Esophagus muscularis mucosa (tissue), 4 donors: Measurements from ENCODE around the gene PPIG. TPM values are rescaled to one million over a fixed set of nuclear protein-coding genes. Genes with fewer than 3 reads are reported as not detected.
"Not testable (repeated sequence)": the region's sequence is repeated elsewhere in the genome, so short reads cannot be mapped to it uniquely, and the experiment has no call there.

Source experiments
- DNase-seq: peaks from one replicate; pipeline ENCODE4 v3.0.0-alpha.2; 2017; ENCODE audit errors: extremely low spot score
- H3K27ac ChIP-seq, 4 donors: fragments of 200-600 bp; sonication (generic); replicated peaks in 1 of 4; 1 replicate in 3 of 4; 2 replicates in 1 of 4; pipeline ENCODE4 v1.5.1; 2016 to 2019; ENCODE audit warnings: mild to moderate bottlenecking in 1 of 4
- H3K27me3 ChIP-seq, 4 donors: fragments of 200-600 bp; sonication (generic); one replicate each; pipeline versions ENCODE4 v1.5.1 to v1.6.0; 2016 to 2019
- H3K36me3 ChIP-seq, 4 donors: fragments of 200-600 bp; sonication (generic); one replicate each; pipeline ENCODE4 v1.5.1; 2016 to 2019
- H3K4me1 ChIP-seq, 4 donors: fragments of 200-600 bp; sonication (generic); one replicate each; pipeline ENCODE4 v1.5.1; 2016 to 2019
- H3K4me3 ChIP-seq, 4 donors: fragments of 200-600 bp; sonication (generic); 1 replicate in 2 of 4; 2 replicates in 2 of 4; pipeline ENCODE4 v1.5.1; 2016 to 2019; ENCODE audit warnings: mild to moderate bottlenecking in 4 of 4, moderate library complexity in 1 of 4
- H3K9me3 ChIP-seq, 4 donors: fragments of 200-600 bp; sonication (generic); 1 replicate in 3 of 4; 2 replicates in 1 of 4; pipeline ENCODE4 v1.5.1; 2016 to 2019
- CTCF ChIP-seq, 3 experiments: fragments of 200-600 bp in 2 of 3; fragments of 450-650 bp in 1 of 3; sonication (generic) in 2 of 3; IDR thresholded peaks; one replicate each; pipeline ENCODE4 v1.5.1; 2017 to 2019; ENCODE audit warnings: antibody characterized with exemption in 3 of 3, mild to moderate bottlenecking in 2 of 3, moderate library complexity in 1 of 3
- EP300 ChIP-seq: sonication (generic); formaldehyde crosslinking; IDR thresholded peaks from one replicate; pipeline ENCODE4 v1.6.1; 2017; ENCODE audit warnings: antibody characterized with exemption
- POLR2A ChIP-seq: fragments of 450-650 bp; IDR thresholded peaks from one replicate; pipeline ENCODE4 v1.6.1; 2017; ENCODE audit warnings: antibody characterized with exemption, moderate library complexity, mild to moderate bottlenecking, low read depth
- POLR2AphosphoS5 ChIP-seq, 2 donors: sonication (generic); formaldehyde crosslinking; IDR thresholded peaks; one replicate each; pipeline ENCODE4 v1.6.1; 2017; ENCODE audit warnings: antibody characterized with exemption in 2 of 2
- WGBS: methylation state at CpG from one replicate; pipeline ENCODE4 v1.1.5; 2018; 5-methylcytosine and 5-hydroxymethylcytosine counted together
- intact Hi-C: fragments of 100-400 bp; cut with DNase I; formaldehyde crosslinking; loops from one replicate; pipeline ENCODE4 v1.15.1; 2023
- total RNA-seq, 4 donors: library from RNA; depleted of rRNA; stranded (reverse); fragments of >200 nt; gene quantifications; one replicate each; pipeline versions ENCODE4 v1.1.0 to v1.2.1, GENCODE V29; 2016

The PPIG gene
- total RNA-seq, result 10 to 100 TPM; 26.5 to 48.6 (median 34.5) TPM

- Histone ChIP-seq H3K4me1 (peaks cover 26 to 35% (median 28%) of the 10 kb centered on the region in 4 donors), H3K27me3 (no peaks in the 10 kb centered on the region), H3K9me3 (no peaks in the 10 kb centered on the region), H3K27ac (peak within 1 kb of the TSS; percentile 94 to 96 (median 95)), H3K36me3 (no peaks in the 10 kb centered on the region), H3K4me3 (peak within 1 kb of the TSS; percentile 68 to 87 (median 77))
- WGBS, result 6% methylated on average over 37 of the region's 49 CpGs
- peak; percentile 98 for DNase-seq
- TF ChIP-seq EP300, result no peak
- TF ChIP-seq POLR2AphosphoS5 (IDR thresholded peaks at IDR 0.05), result peak; percentile 93 to 94
- TF ChIP-seq POLR2A, result peak; percentile 11
- TF ChIP-seq CTCF (IDR thresholded peaks at IDR 0.05), result no peak
- intact Hi-C loops, result loop anchor here (10.0 kb wide), 1 partner anchor 111 kb away; the partner anchor contains the start of genes CFAP210 and PHOSPHO2
Measured at GRCh38 chr2:169584005-169584877, at the start of gene PPIG. Gene PPIG, plus strand, starts transcription at chr2:169584351. Its CDS starts 19,691 bp downstream, at chr2:169604042.

GRCh38 chr2:169539460-169539859, 44.7 kb upstream of the PPIG start:
- H3K9me3 ChIP-seq, H3K4me1 ChIP-seq, H3K27me3 ChIP-seq, H3K4me3 ChIP-seq, DNase-seq, H3K27ac ChIP-seq, intact Hi-C loops: not testable (repeated sequence)
- WGBS, result 96% methylated on average over 2 of the region's 2 CpGs
- H3K36me3 ChIP-seq, result peaks cover 11 to 61% (median 33%) of the 10 kb centered on the region in 4 donors

- peaks cover 8 to 56% (median 34%) of the 10 kb centered on the region in 4 donors for H3K36me3 ChIP-seq
Measured at GRCh38 chr2:169540146-169540545, 44.0 kb upstream of the PPIG start.

GRCh38 chr2:169542433-169542832, 41.7 kb upstream of the PPIG start:
- no peak for DNase-seq
- 94% methylated on average over 3 of the region's 3 CpGs for WGBS
- H3K4me3 ChIP-seq, result no peak overlapping the region
- H3K27ac ChIP-seq, result no peak overlapping the region
- intact Hi-C loops, result no loop called here
- no peaks in the 10 kb centered on the region for H3K27me3 ChIP-seq
- no peak for TF ChIP-seq EP300
- no peak for TF ChIP-seq POLR2AphosphoS5 (IDR thresholded peaks at IDR 0.05)
- no peak for TF ChIP-seq POLR2A
- TF ChIP-seq CTCF (IDR thresholded peaks at IDR 0.05), result no peak
- H3K36me3 ChIP-seq, result peaks cover 8 to 57% (median 29%) of the 10 kb centered on the region in 4 donors
- H3K4me1 ChIP-seq, result no peaks in the 10 kb centered on the region
- no peaks in the 10 kb centered on the region for H3K9me3 ChIP-seq

More at GRCh38 chr2:169540146-169540545, 44.0 kb upstream of the PPIG start:
- intact Hi-C loops, result no loop called here
- DNase-seq, result no peak
- Histone ChIP-seq H3K9me3 (no peaks in the 10 kb centered on the region), H3K4me1 (no peaks in the 10 kb centered on the region), H3K27me3 (no peaks in the 10 kb centered on the region), H3K27ac (no peak overlapping the region), H3K4me3 (no peak overlapping the region)
- TF ChIP-seq EP300 (no peak), POLR2AphosphoS5 (IDR thresholded peaks at IDR 0.05) (no peak), POLR2A (no peak), CTCF (IDR thresholded peaks at IDR 0.05) (no peak)
- 84% methylated on average over 2 of the region's 2 CpGs for WGBS

GRCh38 chr2:169546756-169547155, 37.4 kb upstream of the PPIG start:
- H3K4me1 ChIP-seq, result no peaks in the 10 kb centered on the region
- 94% methylated on average over 2 of the region's 2 CpGs for WGBS
- H3K27me3 ChIP-seq, result no peaks in the 10 kb centered on the region
- H3K4me3 ChIP-seq, result no peak overlapping the region
- H3K27ac ChIP-seq, result no peak overlapping the region
- peaks cover 13 to 59% (median 32%) of the 10 kb centered on the region in 4 donors for H3K36me3 ChIP-seq
- no peak for TF ChIP-seq POLR2A
- no peak for TF ChIP-seq CTCF (IDR thresholded peaks at IDR 0.05)
- TF ChIP-seq EP300, result no peak
- TF ChIP-seq POLR2AphosphoS5 (IDR thresholded peaks at IDR 0.05), result no peak
- intact Hi-C loops, result no loop called here
- H3K9me3 ChIP-seq, result no peaks in the 10 kb centered on the region
- DNase-seq, result no peak
